ENCODE measurements around the gene CDC20. TPM values are rescaled to one million over a fixed set of nuclear protein-coding genes. Genes with fewer than 3 reads are reported as not detected.
A peak's percentile ranks its signal among the peaks of the same experiment; 100 is the strongest.

The CDC20 gene
- total RNA-seq (1.3 and 24.1 TPM in 2 replicates), polyA plus RNA-seq (16.7 and 88.0 TPM in 2 replicates), polyA minus RNA-seq (ENCODE audit: low replicate concordance) (53.6 and 300 TPM in 2 replicates)
- polyA plus RNA-seq (2012): 19.4 and 114 TPM in 2 replicates

GRCh38 chr1:43358746-43359693 is at the start of gene CDC20:
TSS of gene CDC20 (plus strand) at chr1:43358981. CDS start at chr1:43359216, 235 bp downstream.
- DNase-seq (ENCODE audit: low read depth in 2 of 2): peak; percentile 92 to 93
- H3K36me3 ChIP-seq (ENCODE audit: control insufficient read depth, insufficient read depth, low read length): peaks cover 20% of the 10 kb centered on the region
- no peaks in the 10 kb centered on the region for H4K20me1 ChIP-seq (ENCODE audit: control insufficient read depth, extremely low read depth, insufficient read depth, low read length)
- H3K79me2 ChIP-seq (ENCODE audit: control insufficient read depth, insufficient read depth, low read length): peaks cover 40% of the 10 kb centered on the region
- H3K4me3 ChIP-seq (replicated peaks in 1 of 4; ENCODE audit: control extremely low read depth in 1 of 4, insufficient read depth in 1 of 4, low read depth in 3 of 4, low read length in 4 of 4): peak within 1 kb of the TSS; percentile 67 to 80 (median 73)
- peak within 1 kb of the TSS; percentile 84 for H3K27ac ChIP-seq (ENCODE audit: insufficient read depth, low read length)
- peaks cover 20% of the 10 kb centered on the region for H3K4me1 ChIP-seq (ENCODE audit: control insufficient read depth, extremely low read depth, insufficient read depth, low read length)
- TF ChIP-seq EZH2 (IDR thresholded peaks at IDR 0.05; ENCODE audit: low read length, missing control alignments) (no peak), CTCF (conservative IDR thresholded peaks at IDR 0.05 in 1 of 2, IDR thresholded peaks at IDR 0.05 in 1 of 2; ENCODE audit: low read depth in 1 of 2, low read length in 2 of 2) (no peak)
- H3K4me2 ChIP-seq (ENCODE audit: extremely low read depth, insufficient read depth, low read length): peak within 1 kb of the TSS; percentile 95
- peak within 1 kb of the TSS; percentile 56 for H3K9ac ChIP-seq (ENCODE audit: insufficient read depth, low read length)
- no peaks in the 10 kb centered on the region for H3K9me3 ChIP-seq (ENCODE audit: control insufficient read depth, insufficient read depth, low read depth, low read length)
- H2AFZ ChIP-seq (ENCODE audit: low read length): peak within 1 kb of the TSS; percentile 71
- no peaks in the 10 kb centered on the region for H3K27me3 ChIP-seq (ENCODE audit: control insufficient read depth, insufficient read depth, low read length)

- no peak for TF ChIP-seq CTCF (conservative IDR thresholded peaks at IDR 0.05 in 1 of 2, IDR thresholded peaks at IDR 0.05 in 1 of 2; ENCODE audit: low read depth in 1 of 2, low read length in 2 of 2)
- H3K4me3 ChIP-seq (replicated peaks in 1 of 4; ENCODE audit: control extremely low read depth in 1 of 4, insufficient read depth in 1 of 4, low read depth in 3 of 4, low read length in 4 of 4): no peak overlapping the region
Observed at GRCh38 chr1:43309405-43310025, 49.3 kb upstream of the CDC20 start.

GRCh38 chr1:43311521-43311920 is 47.3 kb upstream of the CDC20 start:
- Histone ChIP-seq H3K4me2 (ENCODE audit: extremely low read depth, insufficient read depth, low read length) (no peak overlapping the region), H3K27ac (ENCODE audit: insufficient read depth, low read length) (no peak overlapping the region), H3K79me2 (ENCODE audit: control insufficient read depth, insufficient read depth, low read length) (no peaks in the 10 kb centered on the region), H3K4me1 (ENCODE audit: control insufficient read depth, extremely low read depth, insufficient read depth, low read length) (no peaks in the 10 kb centered on the region), H3K27me3 (ENCODE audit: control insufficient read depth, insufficient read depth, low read length) (no peaks in the 10 kb centered on the region), H3K36me3 (ENCODE audit: control insufficient read depth, insufficient read depth, low read length) (no peaks in the 10 kb centered on the region), H2AFZ (ENCODE audit: low read length) (no peak overlapping the region), H3K9ac (ENCODE audit: insufficient read depth, low read length) (no peak overlapping the region), H3K4me3 (replicated peaks in 1 of 4; ENCODE audit: control extremely low read depth in 1 of 4, insufficient read depth in 1 of 4, low read depth in 3 of 4, low read length in 4 of 4) (no peak overlapping the region), H4K20me1 (ENCODE audit: control insufficient read depth, extremely low read depth, insufficient read depth, low read length) (no peaks in the 10 kb centered on the region), H3K9me3 (ENCODE audit: control insufficient read depth, insufficient read depth, low read depth, low read length) (no peaks in the 10 kb centered on the region)
- no peak for DNase-seq (ENCODE audit: low read depth in 2 of 2)
- TF ChIP-seq CTCF (conservative IDR thresholded peaks at IDR 0.05 in 1 of 2, IDR thresholded peaks at IDR 0.05 in 1 of 2; ENCODE audit: low read depth in 1 of 2, low read length in 2 of 2) (no peak), EZH2 (IDR thresholded peaks at IDR 0.05; ENCODE audit: low read length, missing control alignments) (no peak)

More at GRCh38 chr1:43309405-43310025, 49.3 kb upstream of the CDC20 start:
- H3K79me2 ChIP-seq (ENCODE audit: control insufficient read depth, insufficient read depth, low read length): no peaks in the 10 kb centered on the region
- no peak overlapping the region for H3K27ac ChIP-seq (ENCODE audit: insufficient read depth, low read length)
- H3K36me3 ChIP-seq (ENCODE audit: control insufficient read depth, insufficient read depth, low read length): no peaks in the 10 kb centered on the region
- no peaks in the 10 kb centered on the region for H4K20me1 ChIP-seq (ENCODE audit: control insufficient read depth, extremely low read depth, insufficient read depth, low read length)
- no peaks in the 10 kb centered on the region for H3K4me1 ChIP-seq (ENCODE audit: control insufficient read depth, extremely low read depth, insufficient read depth, low read length)
- DNase-seq (ENCODE audit: low read depth in 2 of 2): no peak
- H3K27me3 ChIP-seq (ENCODE audit: control insufficient read depth, insufficient read depth, low read length): no peaks in the 10 kb centered on the region
- H3K9me3 ChIP-seq (ENCODE audit: control insufficient read depth, insufficient read depth, low read depth, low read length): no peaks in the 10 kb centered on the region
- H3K9ac ChIP-seq (ENCODE audit: insufficient read depth, low read length): no peak overlapping the region
- no peak overlapping the region for H3K4me2 ChIP-seq (ENCODE audit: extremely low read depth, insufficient read depth, low read length)
- H2AFZ ChIP-seq (ENCODE audit: low read length): no peak overlapping the region

Data from fibroblast of lung (primary cell).